Measurements from ENCODE around the gene IL4R.

DNA sequence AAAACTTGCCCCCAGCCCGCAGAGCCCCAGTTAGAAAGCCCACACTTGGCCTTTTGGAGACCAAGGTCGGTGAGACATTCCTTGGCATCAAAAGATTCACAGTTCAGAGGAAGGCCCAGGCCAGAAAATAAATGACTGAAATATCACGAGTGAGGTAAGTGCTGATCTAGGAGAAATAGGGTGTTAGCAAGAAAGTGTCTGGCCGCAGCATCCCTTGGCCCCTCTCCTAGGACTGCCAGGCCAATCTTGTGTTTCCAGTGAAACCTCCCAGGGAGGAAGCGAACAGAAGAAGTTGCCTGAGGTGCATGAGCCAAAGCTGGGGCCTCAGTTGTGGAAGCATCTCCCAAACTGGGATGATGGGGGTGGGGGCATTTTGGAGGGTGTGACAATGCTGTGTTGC, 22.7 kb upstream of the IL4R start:
- TF ChIP-seq, protein P1, sequence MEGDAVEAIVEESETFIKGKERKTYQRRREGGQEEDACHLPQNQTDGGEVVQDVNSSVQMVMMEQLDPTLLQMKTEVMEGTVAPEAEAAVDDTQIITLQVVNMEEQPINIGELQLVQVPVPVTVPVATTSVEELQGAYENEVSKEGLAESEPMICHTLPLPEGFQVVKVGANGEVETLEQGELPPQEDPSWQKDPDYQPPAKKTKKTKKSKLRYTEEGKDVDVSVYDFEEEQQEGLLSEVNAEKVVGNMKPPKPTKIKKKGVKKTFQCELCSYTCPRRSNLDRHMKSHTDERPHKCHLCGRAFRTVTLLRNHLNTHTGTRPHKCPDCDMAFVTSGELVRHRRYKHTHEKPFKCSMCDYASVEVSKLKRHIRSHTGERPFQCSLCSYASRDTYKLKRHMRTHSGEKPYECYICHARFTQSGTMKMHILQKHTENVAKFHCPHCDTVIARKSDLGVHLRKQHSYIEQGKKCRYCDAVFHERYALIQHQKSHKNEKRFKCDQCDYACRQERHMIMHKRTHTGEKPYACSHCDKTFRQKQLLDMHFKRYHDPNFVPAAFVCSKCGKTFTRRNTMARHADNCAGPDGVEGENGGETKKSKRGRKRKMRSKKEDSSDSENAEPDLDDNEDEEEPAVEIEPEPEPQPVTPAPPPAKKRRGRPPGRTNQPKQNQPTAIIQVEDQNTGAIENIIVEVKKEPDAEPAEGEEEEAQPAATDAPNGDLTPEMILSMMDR (conservative IDR thresholded peaks at IDR 0.05; ENCODE audit: low read length) = no peak
- TF ChIP-seq EZH2phosphoT487 (IDR thresholded peaks at IDR 0.05; ENCODE audit: borderline replicate concordance, low read depth, low read length) = no peak

All from OCI-LY7 (cell line).